Spleen (tissue), 11 donors: ENCODE measurements around the gene KCTD20. TPM values are rescaled to one million over a fixed set of nuclear protein-coding genes. Genes with fewer than 3 reads are reported as not detected.
A peak's percentile ranks its signal among the peaks of the same experiment; 100 is the strongest.

Source experiments
- DNase-seq: peaks from one replicate; pipeline ENCODE4 v3.0.0-alpha.2; 2020
- H3K27ac ChIP-seq, 8 donors: fragments of 200-600 bp; sonication (generic) in 7 of 8; 1 replicate in 4 of 8; 2 replicates in 4 of 8; pipeline versions ENCODE4 v1.5.0 to v1.8.0; 2016 to 2021; ENCODE audit warnings: inconsistent platforms in 4 of 8, mild to moderate bottlenecking in 4 of 8, moderate library complexity in 1 of 8
- H3K27me3 ChIP-seq, 7 donors: fragments of 200-600 bp; sonication (generic) in 6 of 7; replicated peaks in 1 of 7; 1 replicate in 4 of 7; 2 replicates in 3 of 7; pipeline versions ENCODE4 v1.5.0 to v1.8.0; 2016 to 2021; ENCODE audit warnings: inconsistent platforms in 3 of 7, mild to moderate bottlenecking in 1 of 7
- H3K36me3 ChIP-seq, 6 donors: fragments of 200-600 bp; sonication (generic) in 5 of 6; 1 replicate in 4 of 6; 2 replicates in 2 of 6; pipeline versions ENCODE4 v1.5.0 to v1.8.0; 2016 to 2021; ENCODE audit warnings: inconsistent platforms in 2 of 6
- H3K4me1 ChIP-seq, 6 donors: fragments of 200-600 bp; sonication (generic) in 5 of 6; 1 replicate in 3 of 6; 2 replicates in 3 of 6; pipeline versions ENCODE4 v1.5.0 to v1.8.0; 2016 to 2021; ENCODE audit warnings: inconsistent platforms in 3 of 6
- H3K4me3 ChIP-seq, 8 donors: fragments of 200-600 bp; sonication (generic) in 7 of 8; 1 replicate in 4 of 8; 2 replicates in 4 of 8; pipeline versions ENCODE4 v1.5.0 to v1.8.0; 2016 to 2021; ENCODE audit warnings: inconsistent platforms in 4 of 8, mild to moderate bottlenecking in 4 of 8, moderate library complexity in 2 of 8
- H3K9me3 ChIP-seq, 8 donors: fragments of 200-600 bp; sonication (generic) in 7 of 8; 1 replicate in 4 of 8; 2 replicates in 4 of 8; pipeline versions ENCODE4 v1.5.0 to v1.8.0; 2016 to 2021; ENCODE audit warnings: inconsistent platforms in 4 of 8
- POLR2A ChIP-seq, 3 donors: fragments of 450-650 bp; IDR thresholded peaks; one replicate each; pipeline ENCODE4 v1.5.1; 2017; ENCODE audit warnings: antibody characterized with exemption in 3 of 3, mild to moderate bottlenecking in 1 of 3
- POLR2AphosphoS5 ChIP-seq, 3 donors: sonication (generic); formaldehyde crosslinking; IDR thresholded peaks; one replicate each; pipeline ENCODE4 v1.5.1; 2017; ENCODE audit warnings: antibody characterized with exemption in 3 of 3
- WGBS, 5 donors: extraction: QIAGEN DNeasy Blood & Tissue Kit in 3 of 5; methylation state at CpG; one replicate each; pipeline versions ENCODE4 v1.1.5 to v1.1.7; 2013 to 2018; 5-methylcytosine and 5-hydroxymethylcytosine counted together
- intact Hi-C: fragments of 100-400 bp; cut with DNase I; formaldehyde crosslinking; loops from one replicate; pipeline ENCODE4 v1.15.0; 2023; ENCODE audit warnings: low total_unique reads
- polyA plus RNA-seq, 3 donors: library from polyadenylated mRNA; stranded (reverse); fragments of 200-250 nt; gene quantifications; one replicate each; pipeline ENCODE4 v1.2.1, GENCODE V29; 2013
- total RNA-seq, 7 donors: library from RNA; depleted of rRNA in 3 of 7; stranded (reverse); fragments of >200 nt in 3 of 7; fragmentation: NEBNext Ultra II Directional in 4 of 7; extraction: Animal tissue kit (Norgen Biotek cat#: 25700) in 4 of 7; gene quantifications; one replicate each; pipeline versions ENCODE4 v1.1.0 to v1.2.1, GENCODE V29; 2016 to 2021
- TF ChIP-seq, protein P1 (sequence below), 11 experiments: fragments of 200-600 bp in 7 of 11; fragments of 450-650 bp in 4 of 11; sonication (generic) in 4 of 11; IDR thresholded peaks in 8 of 11; conservative IDR thresholded peaks in 3 of 11; 1 replicate in 7 of 11; 2 replicates in 4 of 11; pipeline versions ENCODE4 v1.4.0 to v1.8.0; 2016 to 2021; ENCODE audit warnings: antibody characterized with exemption in 11 of 11, inconsistent platforms in 4 of 11, mild to moderate bottlenecking in 1 of 11
- donor health status: healthy with polysubstance abuse.
- donor health status: DM: no; HTN: no; CAD: no; lungs with moderate emphysema.
- donor health status: DM: no; HTN: no; CAD: no.
- donor health status: Bipolar disorder and iron deficiency.
- donor health status: healthy.
- donor health status: DM: no; HTN: no; CAD: no.
- donor health status: DM: yes; HTN: yes; CAD: no.

KCTD20 gene
- total and polyA plus RNA-seq, 10 donors = 12.8 to 65.9 (median 51.4) TPM

DNA sequence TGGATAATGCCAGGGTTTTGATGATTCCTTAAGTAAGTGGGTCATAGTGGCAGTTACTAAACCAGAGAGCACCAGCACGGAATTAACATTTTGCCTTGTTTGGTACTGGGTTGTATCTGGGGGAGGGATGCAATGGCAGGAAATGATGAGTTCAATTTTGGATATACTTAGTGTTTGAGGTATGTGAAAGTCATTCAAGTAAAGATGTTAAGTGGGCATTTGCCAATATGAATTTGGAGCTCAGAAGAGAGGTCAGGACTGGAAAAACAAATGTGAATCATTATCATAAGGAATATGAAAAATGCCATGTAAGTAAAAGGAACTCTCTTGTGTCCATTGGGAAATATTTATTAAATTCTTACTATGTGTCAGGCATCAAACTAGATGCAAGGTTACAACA is 6.3 kb upstream of the KCTD20 start:
- TF ChIP-seq POLR2AphosphoS5 (IDR thresholded peaks at IDR 0.05) = no peak
- no peak for TF ChIP-seq POLR2A (IDR thresholded peaks at IDR 0.05)
- TF ChIP-seq, protein P1, sequence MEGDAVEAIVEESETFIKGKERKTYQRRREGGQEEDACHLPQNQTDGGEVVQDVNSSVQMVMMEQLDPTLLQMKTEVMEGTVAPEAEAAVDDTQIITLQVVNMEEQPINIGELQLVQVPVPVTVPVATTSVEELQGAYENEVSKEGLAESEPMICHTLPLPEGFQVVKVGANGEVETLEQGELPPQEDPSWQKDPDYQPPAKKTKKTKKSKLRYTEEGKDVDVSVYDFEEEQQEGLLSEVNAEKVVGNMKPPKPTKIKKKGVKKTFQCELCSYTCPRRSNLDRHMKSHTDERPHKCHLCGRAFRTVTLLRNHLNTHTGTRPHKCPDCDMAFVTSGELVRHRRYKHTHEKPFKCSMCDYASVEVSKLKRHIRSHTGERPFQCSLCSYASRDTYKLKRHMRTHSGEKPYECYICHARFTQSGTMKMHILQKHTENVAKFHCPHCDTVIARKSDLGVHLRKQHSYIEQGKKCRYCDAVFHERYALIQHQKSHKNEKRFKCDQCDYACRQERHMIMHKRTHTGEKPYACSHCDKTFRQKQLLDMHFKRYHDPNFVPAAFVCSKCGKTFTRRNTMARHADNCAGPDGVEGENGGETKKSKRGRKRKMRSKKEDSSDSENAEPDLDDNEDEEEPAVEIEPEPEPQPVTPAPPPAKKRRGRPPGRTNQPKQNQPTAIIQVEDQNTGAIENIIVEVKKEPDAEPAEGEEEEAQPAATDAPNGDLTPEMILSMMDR (IDR thresholded peaks at IDR 0.05 in 8 of 11, conservative IDR thresholded peaks at IDR 0.05 in 3 of 11) = no peak
- no peaks in the 10 kb centered on the region for H3K36me3 ChIP-seq
- H3K4me1 ChIP-seq = peaks cover 5 to 14% (median 8%) of the 10 kb centered on the region in 6 donors
- peak overlapping the region in 2 of 8 donors; percentile 4 to 34 for H3K27ac ChIP-seq
- H3K27me3 ChIP-seq = no peaks in the 10 kb centered on the region
- H3K4me3 ChIP-seq = no peak overlapping the region
- no peak for DNase-seq
- intact Hi-C loops = no loop called here
- H3K9me3 ChIP-seq = no peaks in the 10 kb centered on the region
- WGBS, 5 donors = 70 to 89% (median 84%) methylated on average over 1 of the region's 1 CpG

DNA sequence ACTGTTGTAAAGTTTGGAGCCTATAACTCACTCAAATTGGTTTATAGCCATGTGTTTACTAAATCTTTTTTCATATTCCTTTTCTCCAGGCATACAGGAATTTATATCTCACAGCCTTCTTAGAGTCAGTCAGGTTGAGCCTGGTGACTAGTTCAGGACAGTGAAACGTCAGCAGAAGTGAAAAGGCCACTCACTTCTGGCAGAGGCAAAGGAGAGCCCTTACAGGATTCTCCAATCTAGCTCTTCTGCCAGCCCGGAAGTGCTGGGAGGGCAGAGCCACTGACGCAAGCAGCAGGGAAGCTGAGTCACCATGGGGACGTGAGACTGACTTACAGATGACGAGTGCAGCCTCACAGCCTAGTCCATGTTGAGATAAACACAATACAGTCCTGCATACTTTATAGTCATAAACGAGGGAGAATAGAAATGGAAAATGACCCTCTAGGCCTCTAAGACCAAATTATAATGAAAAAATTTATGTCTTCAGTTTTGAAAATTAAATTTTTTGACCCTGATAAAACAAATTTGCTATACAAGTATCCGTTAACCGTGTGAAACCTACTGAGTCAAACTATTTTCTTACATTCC is 1.4 kb upstream of the KCTD20 start:
- Histone ChIP-seq H3K4me3 (peak overlapping the region in 1 of 8 donors; percentile 96), H3K27ac (peak overlapping the region; percentile 88 to 98 (median 98))
- peak; percentile 95 for DNase-seq

DNA sequence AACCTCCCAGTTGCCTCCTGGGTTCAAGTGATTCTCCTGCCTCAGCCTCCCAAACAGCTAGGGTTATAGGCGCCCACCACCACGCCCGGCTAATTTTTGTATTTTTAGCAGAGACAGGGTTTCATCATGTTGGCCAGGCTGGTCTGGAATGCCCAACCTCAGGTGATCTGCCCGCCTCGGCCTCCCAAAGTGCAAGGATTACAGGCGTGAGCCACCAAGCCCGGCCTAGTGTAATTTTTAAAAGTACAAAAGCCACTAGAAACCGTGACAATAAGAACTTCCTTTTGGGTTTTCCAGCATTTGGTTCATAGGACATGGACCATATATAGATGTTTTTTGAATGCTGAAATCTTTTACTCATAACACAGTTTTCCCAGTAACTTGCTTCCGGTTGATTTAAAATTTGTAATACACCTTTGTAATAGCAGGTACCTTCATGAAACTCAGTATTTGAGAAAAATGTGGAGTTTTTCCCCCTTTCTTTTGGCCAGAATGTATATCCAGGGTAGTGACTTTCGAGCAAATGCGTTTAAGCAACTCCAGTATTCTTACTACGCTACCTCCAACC is 613 bp upstream of the KCTD20 start:
- TF ChIP-seq POLR2AphosphoS5 (IDR thresholded peaks at IDR 0.05) = no peak
- TF ChIP-seq POLR2A (IDR thresholded peaks at IDR 0.05) = no peak
- TF ChIP-seq, protein P1 (IDR thresholded peaks at IDR 0.05 in 8 of 11, conservative IDR thresholded peaks at IDR 0.05 in 3 of 11) = no peak
- H3K9me3 ChIP-seq = no peaks in the 10 kb centered on the region
- peaks cover 35 to 64% (median 45%) of the 10 kb centered on the region in 6 donors for H3K4me1 ChIP-seq
- no peaks in the 10 kb centered on the region for H3K27me3 ChIP-seq
- H3K27ac ChIP-seq = peak overlapping the region; percentile 88 to 98 (median 98)
- intact Hi-C loops = no loop called here
- no peaks in the 10 kb centered on the region for H3K36me3 ChIP-seq
- no peak for DNase-seq
- 45 to 53% (median 50%) methylated on average over 12 of the region's 12 CpGs for WGBS, 5 donors
- peak overlapping the region; percentile 70 to 96 (median 86) for H3K4me3 ChIP-seq

More for the DNA sequence above, 1.4 kb upstream of the KCTD20 start:
- Histone ChIP-seq H3K4me1 (peaks cover 35 to 56% (median 43%) of the 10 kb centered on the region in 6 donors), H3K27me3 (no peaks in the 10 kb centered on the region), H3K36me3 (no peaks in the 10 kb centered on the region), H3K9me3 (no peaks in the 10 kb centered on the region)
- TF ChIP-seq POLR2A (IDR thresholded peaks at IDR 0.05) = no peak
- peak in 2 of 3 donors; percentile 89 to 96 for TF ChIP-seq POLR2AphosphoS5 (IDR thresholded peaks at IDR 0.05)
- intact Hi-C loops = no loop called here
- WGBS, 5 donors = 17 to 27% (median 20%) methylated on average over 8 of the region's 8 CpGs

DNA sequence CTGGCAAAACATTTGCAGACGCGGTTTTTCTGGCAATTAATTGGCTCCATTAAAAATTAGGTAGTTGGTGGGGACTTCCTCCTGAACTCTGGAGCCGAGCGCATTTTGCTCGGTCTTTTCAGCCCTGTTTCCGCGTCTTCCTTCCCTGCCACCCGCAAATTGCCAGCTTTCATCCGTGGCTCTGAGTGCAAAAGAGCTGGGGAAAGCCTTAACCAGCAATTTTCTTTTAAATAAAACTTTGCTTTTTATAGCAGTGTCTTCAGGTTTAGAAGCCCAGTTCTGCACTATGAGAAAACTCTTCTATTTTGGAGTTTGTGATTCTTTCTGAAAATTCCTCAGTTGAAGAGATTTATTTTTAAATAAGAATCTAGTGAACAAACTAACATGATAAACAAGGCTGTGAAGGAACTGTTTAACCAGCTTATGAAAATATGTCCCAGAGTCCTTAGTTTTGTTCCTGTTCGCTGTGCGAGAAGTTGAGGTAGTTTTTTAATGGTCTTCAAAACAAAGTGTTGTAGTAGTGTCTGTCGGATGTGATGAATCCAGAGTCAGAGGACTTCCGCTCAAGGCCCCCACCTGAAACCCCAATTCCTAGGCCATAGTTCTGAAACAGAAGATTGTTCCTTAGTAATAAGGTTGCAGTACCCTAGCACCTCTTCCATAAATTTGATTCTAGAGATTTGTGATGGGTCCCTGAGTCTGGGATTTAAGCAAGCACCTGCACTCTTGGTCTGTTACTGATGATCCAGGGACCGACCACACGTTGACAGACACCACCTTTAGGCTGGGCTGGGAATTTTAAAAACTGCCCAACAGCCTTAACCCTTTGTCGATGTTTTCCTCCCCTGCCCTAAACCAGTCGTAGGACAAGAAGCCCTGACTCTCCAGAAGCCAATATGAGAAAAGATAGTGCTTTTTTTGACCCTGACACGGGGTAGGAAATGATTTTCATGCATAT is 950 bp downstream of the KCTD20 start:
- peak overlapping the region; percentile 88 to 98 (median 98) for H3K27ac ChIP-seq
- peak overlapping the region; percentile 70 to 96 (median 86) for H3K4me3 ChIP-seq
- WGBS, 5 donors = 4 to 8% (median 6%) methylated on average over 18 of the region's 18 CpGs
- H3K36me3 ChIP-seq = peaks cover 0 to 7% (median 4%) of the 10 kb centered on the region in 6 donors
- peaks cover 35 to 77% (median 48%) of the 10 kb centered on the region in 6 donors for H3K4me1 ChIP-seq
- intact Hi-C loops = no loop called here
- no peak for DNase-seq
- peaks cover 0 to 4% (median under 1%) of the 10 kb centered on the region in 8 donors for H3K9me3 ChIP-seq
- no peaks in the 10 kb centered on the region for H3K27me3 ChIP-seq
- no peak for TF ChIP-seq POLR2AphosphoS5 (IDR thresholded peaks at IDR 0.05)
- TF ChIP-seq POLR2A (IDR thresholded peaks at IDR 0.05) = no peak
- TF ChIP-seq, protein P1 (IDR thresholded peaks at IDR 0.05 in 8 of 11, conservative IDR thresholded peaks at IDR 0.05 in 3 of 11) = no peak
